Measurements from ENCODE around the gene TMEM131. TPM values are rescaled to one million over a fixed set of nuclear protein-coding genes. Genes with fewer than 3 reads are reported as not detected.

Gene TMEM131
- total RNA-seq, 2 donors from 2014 or later, result 49.5 to 52.0 TPM

DNA sequence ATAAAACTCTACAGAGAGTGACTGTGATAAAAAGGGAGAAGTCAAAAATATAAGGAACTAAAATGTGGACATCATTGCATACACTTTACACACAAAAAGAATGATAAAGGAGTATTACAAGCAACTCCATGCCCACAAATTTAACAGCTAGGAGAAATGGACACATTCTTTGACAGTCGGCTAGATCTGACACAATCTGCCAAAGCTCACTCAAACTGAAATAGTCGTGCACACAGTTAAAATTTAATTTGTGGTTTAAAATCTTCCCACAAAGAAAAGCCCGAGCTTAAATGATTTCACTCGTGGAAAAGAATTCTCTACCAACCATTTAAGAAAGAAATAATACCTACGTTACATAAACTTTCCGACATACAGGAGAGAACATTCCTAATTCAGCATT, 149.9 kb downstream of the TMEM131 start:
- no peak overlapping the region for H3K27ac ChIP-seq
- ATAC-seq (ENCODE audit: insufficient number of reproducible peaks, low FRiP score, low read depth) (no peak), DNase-seq (ENCODE audit: low spot score) (no peak)
- H3K27me3 ChIP-seq (replicated peaks; ENCODE audit: insufficient read depth), result no peaks in the 10 kb centered on the region
- no peaks in the 10 kb centered on the region for H3K9me3 ChIP-seq
- TF ChIP-seq, protein P1, sequence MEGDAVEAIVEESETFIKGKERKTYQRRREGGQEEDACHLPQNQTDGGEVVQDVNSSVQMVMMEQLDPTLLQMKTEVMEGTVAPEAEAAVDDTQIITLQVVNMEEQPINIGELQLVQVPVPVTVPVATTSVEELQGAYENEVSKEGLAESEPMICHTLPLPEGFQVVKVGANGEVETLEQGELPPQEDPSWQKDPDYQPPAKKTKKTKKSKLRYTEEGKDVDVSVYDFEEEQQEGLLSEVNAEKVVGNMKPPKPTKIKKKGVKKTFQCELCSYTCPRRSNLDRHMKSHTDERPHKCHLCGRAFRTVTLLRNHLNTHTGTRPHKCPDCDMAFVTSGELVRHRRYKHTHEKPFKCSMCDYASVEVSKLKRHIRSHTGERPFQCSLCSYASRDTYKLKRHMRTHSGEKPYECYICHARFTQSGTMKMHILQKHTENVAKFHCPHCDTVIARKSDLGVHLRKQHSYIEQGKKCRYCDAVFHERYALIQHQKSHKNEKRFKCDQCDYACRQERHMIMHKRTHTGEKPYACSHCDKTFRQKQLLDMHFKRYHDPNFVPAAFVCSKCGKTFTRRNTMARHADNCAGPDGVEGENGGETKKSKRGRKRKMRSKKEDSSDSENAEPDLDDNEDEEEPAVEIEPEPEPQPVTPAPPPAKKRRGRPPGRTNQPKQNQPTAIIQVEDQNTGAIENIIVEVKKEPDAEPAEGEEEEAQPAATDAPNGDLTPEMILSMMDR (IDR thresholded peaks at IDR 0.05), result no peak
- H3K4me1 ChIP-seq (ENCODE audit: control insufficient read depth in 1 of 2, low read depth in 2 of 2), result no peaks in the 10 kb centered on the region
- peaks cover 4% of the 10 kb centered on the region for H3K36me3 ChIP-seq
- H3K4me3 ChIP-seq, result no peak overlapping the region

DNA sequence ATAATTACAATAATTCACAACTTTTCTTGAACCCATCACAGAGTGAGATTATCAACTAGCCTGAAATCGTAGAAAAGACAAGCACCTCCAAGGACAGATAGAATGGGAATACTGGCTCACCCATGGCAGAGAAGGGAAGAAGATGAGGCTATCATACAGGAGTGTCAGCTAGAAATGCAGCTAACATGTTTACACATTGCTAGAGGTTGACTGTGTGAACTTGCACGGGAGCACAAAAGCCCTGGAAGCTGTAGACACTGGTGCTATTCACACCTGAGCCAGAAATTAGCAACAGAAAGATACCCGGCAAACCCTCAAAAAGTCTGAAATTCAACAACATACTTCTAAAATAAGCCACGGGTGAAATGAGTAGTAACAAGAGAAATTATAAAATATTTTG, 150.6 kb downstream of the TMEM131 start:
- ATAC-seq (ENCODE audit: insufficient number of reproducible peaks, low FRiP score, low read depth), result no peak
- H3K27ac ChIP-seq, result no peak overlapping the region
- DNase-seq (ENCODE audit: low spot score), result no peak
- no peak overlapping the region for H3K4me3 ChIP-seq
- H3K4me1 ChIP-seq (ENCODE audit: control insufficient read depth in 1 of 2, low read depth in 2 of 2), result no peaks in the 10 kb centered on the region
- TF ChIP-seq, protein P1 (IDR thresholded peaks at IDR 0.05), result no peak
- no peaks in the 10 kb centered on the region for H3K27me3 ChIP-seq (replicated peaks; ENCODE audit: insufficient read depth)
- no peaks in the 10 kb centered on the region for H3K9me3 ChIP-seq
- peaks cover 4% of the 10 kb centered on the region for H3K36me3 ChIP-seq

DNA sequence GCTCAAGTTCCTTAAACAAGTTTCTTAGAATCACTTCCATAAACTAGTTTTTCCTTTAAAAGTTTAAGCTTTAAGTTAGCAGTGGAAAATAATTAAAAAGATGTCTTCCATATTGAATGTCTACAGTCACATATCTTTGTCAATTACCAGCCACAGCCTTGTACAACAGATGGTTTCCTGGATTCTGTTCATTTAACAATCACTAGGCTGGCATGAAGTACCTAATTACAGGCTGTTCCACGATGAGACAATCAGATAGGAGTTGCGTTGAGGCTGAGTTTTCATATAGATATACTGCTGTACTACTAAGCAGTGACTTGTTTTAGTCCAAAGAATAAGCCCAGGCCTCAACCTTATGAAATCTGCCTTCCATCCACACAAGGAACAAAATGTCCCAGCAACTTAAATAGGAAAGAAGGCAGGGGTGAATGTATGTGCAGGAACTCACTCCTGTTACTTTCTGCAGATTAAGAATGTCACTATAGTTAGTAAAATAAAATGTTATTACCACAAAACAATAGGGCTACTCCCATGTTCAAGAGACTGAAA, 151.4 kb downstream of the TMEM131 start:
- peaks cover 4% of the 10 kb centered on the region for H3K36me3 ChIP-seq
- no peaks in the 10 kb centered on the region for H3K27me3 ChIP-seq (replicated peaks; ENCODE audit: insufficient read depth)
- ATAC-seq (ENCODE audit: insufficient number of reproducible peaks, low FRiP score, low read depth), result no peak
- H3K9me3 ChIP-seq, result no peaks in the 10 kb centered on the region
- TF ChIP-seq, protein P1 (IDR thresholded peaks at IDR 0.05), result no peak
- H3K4me3 ChIP-seq, result no peak overlapping the region
- no peaks in the 10 kb centered on the region for H3K4me1 ChIP-seq (ENCODE audit: control insufficient read depth in 1 of 2, low read depth in 2 of 2)
- DNase-seq (ENCODE audit: low spot score), result no peak
- no peak overlapping the region for H3K27ac ChIP-seq

DNA sequence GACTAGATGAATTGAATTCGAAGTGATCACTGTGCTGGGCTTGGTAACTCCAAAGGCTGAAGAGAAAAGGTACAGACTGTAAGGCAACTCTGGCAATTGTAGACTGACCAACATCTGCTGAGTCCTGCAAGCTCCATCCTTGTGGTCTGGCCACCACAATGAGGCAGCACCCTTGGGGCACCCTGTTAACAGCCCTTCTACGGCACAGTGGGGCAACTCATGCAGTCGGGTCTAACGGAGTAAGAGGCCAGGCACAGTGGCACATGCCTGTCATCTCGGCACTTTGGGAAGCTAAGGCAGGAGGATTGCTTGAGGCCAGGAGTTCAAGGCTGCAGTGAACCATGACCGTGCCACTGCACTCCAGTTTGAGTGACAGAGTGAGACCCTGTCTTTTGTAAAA, 155.6 kb downstream of the TMEM131 start:
- H3K36me3 ChIP-seq, result peaks cover 9% of the 10 kb centered on the region
- no peak overlapping the region for H3K27ac ChIP-seq
- no peak for ATAC-seq (ENCODE audit: insufficient number of reproducible peaks, low FRiP score, low read depth)
- DNase-seq (ENCODE audit: low spot score), result no peak
- H3K9me3 ChIP-seq, result no peaks in the 10 kb centered on the region
- TF ChIP-seq, protein P1 (IDR thresholded peaks at IDR 0.05), result no peak
- H3K4me1 ChIP-seq (ENCODE audit: control insufficient read depth in 1 of 2, low read depth in 2 of 2), result no peaks in the 10 kb centered on the region
- H3K27me3 ChIP-seq (replicated peaks; ENCODE audit: insufficient read depth), result no peaks in the 10 kb centered on the region
- no peak overlapping the region for H3K4me3 ChIP-seq

DNA sequence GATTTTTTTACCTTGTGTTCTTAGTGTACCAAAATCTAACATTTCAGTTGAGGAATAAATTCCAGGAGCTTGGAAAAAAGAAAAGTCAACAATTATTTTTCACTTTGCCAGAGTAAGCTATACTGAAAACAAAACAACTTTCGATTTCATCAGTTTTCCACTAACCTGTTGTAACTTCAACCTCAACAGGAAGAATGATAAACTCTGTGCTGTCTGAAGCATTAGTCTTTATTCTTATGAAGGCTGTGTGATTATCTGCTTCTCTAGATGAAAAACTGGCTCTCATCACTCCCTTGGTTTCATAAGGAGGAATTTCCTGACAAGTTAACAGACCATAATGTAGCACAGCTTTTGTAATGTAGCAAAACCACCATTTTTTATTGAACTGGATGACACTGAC, 161.1 kb downstream of the TMEM131 start:
- Histone ChIP-seq H3K27me3 (replicated peaks; ENCODE audit: insufficient read depth) (no peaks in the 10 kb centered on the region), H3K4me1 (ENCODE audit: control insufficient read depth in 1 of 2, low read depth in 2 of 2) (peaks cover 14 to 27% of the 10 kb centered on the region in 2 donors), H3K27ac (no peak overlapping the region), H3K9me3 (no peaks in the 10 kb centered on the region), H3K36me3 (peaks cover 6% of the 10 kb centered on the region), H3K4me3 (no peak overlapping the region)
- no peak for DNase-seq (ENCODE audit: low spot score)
- TF ChIP-seq, protein P1 (IDR thresholded peaks at IDR 0.05), result no peak
- ATAC-seq (ENCODE audit: insufficient number of reproducible peaks, low FRiP score, low read depth), result no peak

Data from thoracic aorta (tissue), 2 donors.